ENCODE measurements around the gene LZTS2. TPM values are rescaled to one million over a fixed set of nuclear protein-coding genes. Genes with fewer than 3 reads are reported as not detected.

LZTS2 gene
- total RNA-seq, 1 donor from 2014 or later: 70.8 TPM

DNA sequence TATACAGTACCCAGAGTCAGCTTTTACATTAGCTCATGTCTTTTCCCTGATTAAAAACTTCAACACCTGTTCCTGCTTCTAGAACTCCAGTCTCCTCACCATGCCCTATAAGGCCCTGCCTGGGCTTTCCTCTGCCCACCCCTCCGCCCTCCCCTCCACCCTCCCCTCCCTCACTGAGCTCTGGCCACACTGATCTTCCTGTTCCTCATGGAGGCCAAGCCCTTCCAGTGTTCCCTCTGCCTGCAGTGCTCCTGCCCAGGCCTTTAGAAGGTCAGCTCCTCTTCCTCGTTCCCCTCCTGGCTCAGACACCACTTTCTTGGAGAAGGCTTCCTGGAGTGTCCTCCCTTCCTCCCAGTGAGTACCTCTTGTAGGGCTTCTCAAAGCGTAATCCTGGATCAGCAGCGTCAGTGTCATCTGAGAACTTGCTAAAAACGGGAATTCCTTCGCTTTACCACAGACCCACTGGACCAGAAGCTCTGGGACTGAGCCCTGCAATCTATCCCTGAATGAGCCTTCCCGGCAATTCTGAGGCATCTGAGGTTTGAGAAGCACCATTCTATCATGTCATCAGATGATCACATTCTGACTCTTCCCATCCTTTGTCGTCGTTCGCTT lies 27.6 kb downstream of the LZTS2 start:
- no peaks in the 10 kb centered on the region for H3K36me3 Mint-ChIP-seq (ENCODE audit: low read depth)
- H3K4me1 Mint-ChIP-seq: peaks cover 14% of the 10 kb centered on the region
- H3K9me3 Mint-ChIP-seq: no peaks in the 10 kb centered on the region
- H3K4me3 Mint-ChIP-seq: no peak overlapping the region
- no peak overlapping the region for H3K27ac Mint-ChIP-seq (ENCODE audit: unreplicated experiment)
- H3K27me3 Mint-ChIP-seq (ENCODE audit: low read depth): peaks cover 44% of the 10 kb centered on the region
- TF ChIP-seq, protein P1, sequence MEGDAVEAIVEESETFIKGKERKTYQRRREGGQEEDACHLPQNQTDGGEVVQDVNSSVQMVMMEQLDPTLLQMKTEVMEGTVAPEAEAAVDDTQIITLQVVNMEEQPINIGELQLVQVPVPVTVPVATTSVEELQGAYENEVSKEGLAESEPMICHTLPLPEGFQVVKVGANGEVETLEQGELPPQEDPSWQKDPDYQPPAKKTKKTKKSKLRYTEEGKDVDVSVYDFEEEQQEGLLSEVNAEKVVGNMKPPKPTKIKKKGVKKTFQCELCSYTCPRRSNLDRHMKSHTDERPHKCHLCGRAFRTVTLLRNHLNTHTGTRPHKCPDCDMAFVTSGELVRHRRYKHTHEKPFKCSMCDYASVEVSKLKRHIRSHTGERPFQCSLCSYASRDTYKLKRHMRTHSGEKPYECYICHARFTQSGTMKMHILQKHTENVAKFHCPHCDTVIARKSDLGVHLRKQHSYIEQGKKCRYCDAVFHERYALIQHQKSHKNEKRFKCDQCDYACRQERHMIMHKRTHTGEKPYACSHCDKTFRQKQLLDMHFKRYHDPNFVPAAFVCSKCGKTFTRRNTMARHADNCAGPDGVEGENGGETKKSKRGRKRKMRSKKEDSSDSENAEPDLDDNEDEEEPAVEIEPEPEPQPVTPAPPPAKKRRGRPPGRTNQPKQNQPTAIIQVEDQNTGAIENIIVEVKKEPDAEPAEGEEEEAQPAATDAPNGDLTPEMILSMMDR (conservative IDR thresholded peaks at IDR 0.05): no peak
- no peak for DNase-seq (ENCODE audit: low read depth, low spot score)

DNA sequence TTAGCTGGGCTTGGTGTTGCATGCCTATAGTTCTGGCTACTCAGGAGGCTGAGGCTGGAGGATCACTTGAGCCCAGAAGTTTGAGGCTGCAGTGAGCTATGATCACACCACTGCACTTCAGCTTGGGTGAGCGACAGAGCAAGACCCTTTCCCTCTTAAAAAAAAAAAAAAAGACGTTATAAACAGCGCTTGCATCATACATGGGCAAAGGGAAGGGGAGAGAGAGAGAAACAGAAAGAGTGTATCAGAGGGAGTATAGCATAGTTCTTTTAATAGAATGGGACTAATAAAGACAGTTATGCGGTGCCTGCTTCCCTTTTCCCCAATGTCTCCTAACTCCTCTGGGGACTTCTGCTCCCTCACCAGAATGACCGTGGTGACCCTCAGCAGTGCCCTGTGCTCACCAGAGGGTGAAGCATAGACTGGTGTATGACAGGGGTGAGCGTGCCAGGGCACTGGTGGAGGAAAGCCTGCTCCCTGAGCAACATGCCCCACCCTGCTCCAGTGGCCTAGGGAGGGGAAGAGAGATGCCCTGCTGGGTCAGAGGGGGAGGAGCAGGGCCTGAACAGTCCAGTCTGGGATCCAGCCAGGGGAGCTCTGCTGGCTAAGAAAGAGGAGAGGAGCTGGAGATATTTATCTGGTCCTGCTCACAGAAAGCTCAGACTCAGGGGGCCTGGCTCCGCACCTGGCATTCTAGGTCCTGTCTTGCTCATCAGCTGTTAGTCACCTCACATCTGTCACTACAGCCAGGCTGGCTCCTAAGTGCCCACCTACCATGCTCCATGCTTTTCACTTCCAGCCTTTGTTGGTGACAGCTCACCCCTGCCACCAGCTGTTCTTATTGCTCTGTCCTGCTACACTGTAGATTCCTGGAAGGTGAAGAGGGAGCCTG lies 29.1 kb downstream of the LZTS2 start:
- no peak overlapping the region for H3K4me3 Mint-ChIP-seq

DNA sequence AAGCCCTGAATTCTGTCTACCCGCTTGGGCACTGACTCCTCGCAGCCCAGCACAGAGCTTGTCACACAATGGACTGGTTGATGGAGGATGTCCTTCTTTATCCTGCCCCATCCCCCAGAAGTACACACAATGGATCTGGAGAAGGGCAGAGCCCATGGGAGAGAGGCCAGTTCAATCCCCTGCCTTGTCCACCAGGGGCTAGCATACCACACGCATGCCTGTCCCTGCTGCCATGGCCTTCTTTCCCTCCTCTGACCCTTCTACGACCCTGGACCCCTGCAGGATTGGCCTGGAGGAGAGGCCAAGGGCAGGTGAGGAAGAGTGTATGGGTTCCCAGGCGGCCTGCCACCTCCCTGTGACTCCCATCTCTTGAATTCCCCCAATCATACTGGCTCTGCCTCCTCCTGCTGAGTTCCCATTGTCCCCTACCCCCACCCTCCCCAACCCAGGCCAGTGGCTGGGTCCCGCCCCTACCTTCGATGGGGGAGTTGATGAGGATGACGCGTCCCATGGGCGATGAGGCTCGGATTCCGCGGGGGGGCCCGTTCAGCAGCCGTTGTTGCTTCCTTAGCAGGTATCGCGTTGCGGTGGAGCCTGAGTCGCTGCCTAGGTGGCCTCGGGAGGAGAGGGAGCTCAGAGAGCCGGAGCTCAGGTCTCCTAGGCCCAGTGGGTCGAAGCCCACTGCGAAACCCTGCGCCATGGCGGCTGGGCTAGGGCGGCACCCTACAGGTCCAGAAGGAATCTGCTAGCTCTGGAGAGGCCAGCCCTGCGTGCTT lies 30.1 kb downstream of the LZTS2 start:
- no peak for DNase-seq (ENCODE audit: low read depth, low spot score)
- H3K27me3 Mint-ChIP-seq (ENCODE audit: low read depth): peaks cover 69% of the 10 kb centered on the region
- H3K36me3 Mint-ChIP-seq (ENCODE audit: low read depth): no peaks in the 10 kb centered on the region
- peaks cover 21% of the 10 kb centered on the region for H3K4me1 Mint-ChIP-seq
- H3K9me3 Mint-ChIP-seq: no peaks in the 10 kb centered on the region
- H3K4me3 Mint-ChIP-seq: no peak overlapping the region
- H3K27ac Mint-ChIP-seq (ENCODE audit: unreplicated experiment): no peak overlapping the region
- TF ChIP-seq, protein P1 (conservative IDR thresholded peaks at IDR 0.05): no peak

More for the DNA sequence above, 29.1 kb downstream of the LZTS2 start:
- TF ChIP-seq, protein P1 (conservative IDR thresholded peaks at IDR 0.05): no peak
- H3K27me3 Mint-ChIP-seq (ENCODE audit: low read depth): peaks cover 59% of the 10 kb centered on the region
- no peaks in the 10 kb centered on the region for H3K9me3 Mint-ChIP-seq
- no peak overlapping the region for H3K27ac Mint-ChIP-seq (ENCODE audit: unreplicated experiment)
- DNase-seq (ENCODE audit: low read depth, low spot score): no peak
- peaks cover 21% of the 10 kb centered on the region for H3K4me1 Mint-ChIP-seq
- no peaks in the 10 kb centered on the region for H3K36me3 Mint-ChIP-seq (ENCODE audit: low read depth)

DNA sequence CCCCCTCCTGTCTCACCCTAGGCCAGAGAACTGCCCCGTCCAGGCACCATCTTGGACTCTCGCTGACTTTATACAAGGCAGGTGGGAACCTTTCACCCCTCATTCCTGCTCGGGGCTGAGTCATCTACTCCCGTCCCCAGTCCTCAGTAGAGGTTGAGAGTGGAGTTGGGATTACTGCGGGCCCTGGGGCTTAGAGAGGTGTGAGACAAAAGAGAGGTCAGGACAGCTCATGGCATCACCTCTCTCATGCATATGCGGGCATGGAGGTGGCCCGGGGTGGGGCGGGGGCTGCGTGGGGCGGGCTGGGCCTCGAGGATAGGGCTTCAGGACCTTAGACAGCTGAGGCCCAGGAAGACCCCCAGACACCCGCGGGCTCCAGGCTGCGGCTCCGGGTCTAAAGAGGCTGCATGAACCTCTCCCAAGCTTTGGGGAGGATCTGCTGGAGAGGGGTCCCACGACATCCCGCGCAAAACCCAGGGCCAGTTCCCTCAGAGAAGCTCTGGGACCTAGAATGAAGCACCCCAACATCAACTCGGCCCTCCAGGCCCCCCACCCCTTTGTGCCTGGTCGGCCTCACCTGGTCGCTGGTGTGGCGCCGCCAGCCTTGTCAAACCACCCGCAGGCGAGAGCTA lies 31.0 kb downstream of the LZTS2 start:
- H3K27me3 Mint-ChIP-seq (ENCODE audit: low read depth): peaks cover 77% of the 10 kb centered on the region
- no peak overlapping the region for H3K27ac Mint-ChIP-seq (ENCODE audit: unreplicated experiment)
- DNase-seq (ENCODE audit: low read depth, low spot score): no peak

More for the DNA sequence above, 31.0 kb downstream of the LZTS2 start:
- TF ChIP-seq, protein P1 (conservative IDR thresholded peaks at IDR 0.05): no peak
- Mint-ChIP-seq H3K9me3 (no peaks in the 10 kb centered on the region), H3K36me3 (ENCODE audit: low read depth) (no peaks in the 10 kb centered on the region), H3K4me3 (peak overlapping the region; percentile 78), H3K4me1 (peaks cover 21% of the 10 kb centered on the region)

Measured in neural crest cell (in vitro differentiated cells).